Gastrocnemius medialis (tissue), 4 donors: Measurements from ENCODE around the gene MIXL1.
A peak's percentile ranks its signal among the peaks of the same experiment; 100 is the strongest.

Experiments
- POLR2A ChIP-seq, 2 donors: fragments of 450-650 bp; IDR thresholded peaks; one replicate each; pipeline ENCODE4 v1.6.1; 2017; ENCODE audit warnings: antibody characterized with exemption in 2 of 2, mild to moderate bottlenecking in 2 of 2, moderate library complexity in 2 of 2
- TF ChIP-seq, protein P1 (sequence below), 5 experiments: fragments of 450-650 bp in 3 of 5; fragments of 200-600 bp in 2 of 5; sonication (generic) in 2 of 5; IDR thresholded peaks in 4 of 5; conservative IDR thresholded peaks in 1 of 5; 1 replicate in 4 of 5; 2 replicates in 1 of 5; pipeline ENCODE4 v1.5.1; 2016 to 2019; ENCODE audit warnings: antibody characterized with exemption in 5 of 5, mild to moderate bottlenecking in 3 of 5, moderate library complexity in 3 of 5

- TF ChIP-seq, protein P1, sequence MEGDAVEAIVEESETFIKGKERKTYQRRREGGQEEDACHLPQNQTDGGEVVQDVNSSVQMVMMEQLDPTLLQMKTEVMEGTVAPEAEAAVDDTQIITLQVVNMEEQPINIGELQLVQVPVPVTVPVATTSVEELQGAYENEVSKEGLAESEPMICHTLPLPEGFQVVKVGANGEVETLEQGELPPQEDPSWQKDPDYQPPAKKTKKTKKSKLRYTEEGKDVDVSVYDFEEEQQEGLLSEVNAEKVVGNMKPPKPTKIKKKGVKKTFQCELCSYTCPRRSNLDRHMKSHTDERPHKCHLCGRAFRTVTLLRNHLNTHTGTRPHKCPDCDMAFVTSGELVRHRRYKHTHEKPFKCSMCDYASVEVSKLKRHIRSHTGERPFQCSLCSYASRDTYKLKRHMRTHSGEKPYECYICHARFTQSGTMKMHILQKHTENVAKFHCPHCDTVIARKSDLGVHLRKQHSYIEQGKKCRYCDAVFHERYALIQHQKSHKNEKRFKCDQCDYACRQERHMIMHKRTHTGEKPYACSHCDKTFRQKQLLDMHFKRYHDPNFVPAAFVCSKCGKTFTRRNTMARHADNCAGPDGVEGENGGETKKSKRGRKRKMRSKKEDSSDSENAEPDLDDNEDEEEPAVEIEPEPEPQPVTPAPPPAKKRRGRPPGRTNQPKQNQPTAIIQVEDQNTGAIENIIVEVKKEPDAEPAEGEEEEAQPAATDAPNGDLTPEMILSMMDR (IDR thresholded peaks at IDR 0.05 in 4 of 5, conservative IDR thresholded peaks at IDR 0.05 in 1 of 5) = peak in 2 of 5 experiments; percentile 30 to 41
- peak; percentile 83 to 95 for TF ChIP-seq POLR2A (IDR thresholded peaks at IDR 0.05)
These were observed 37.1 kb upstream of the MIXL1 start, which contains the start of gene ACBD3 for GRCh38 chr1:226186124-226187018.
